ENCODE measurements around the gene SMAD3. TPM values are rescaled to one million over a fixed set of nuclear protein-coding genes. Genes with fewer than 3 reads are reported as not detected.
A peak's percentile ranks its signal among the peaks of the same experiment; 100 is the strongest.

Gene SMAD3
- total RNA-seq, 3 donors from 2014 or later = 22.5 to 44.6 (median 33.4) TPM

- Histone ChIP-seq H3K27ac (peak overlapping the region in 1 of 2 donors; percentile 27), H3K4me1 (no peaks in the 10 kb centered on the region)
Measured at GRCh38 chr15:67157521-67158252, 92.3 kb downstream of the SMAD3 start.

GRCh38 chr15:67158367-67158766 lies 93.0 kb downstream of the SMAD3 start:
- intact Hi-C loops (cut with DNase I; ENCODE audit: low total_unique reads) = no loop called here
- peak overlapping the region in 1 of 2 donors; percentile 27 for H3K27ac ChIP-seq
- DNase-seq (ENCODE audit: low spot score in 2 of 2) = no peak

More at GRCh38 chr15:67157521-67158252, 92.3 kb downstream of the SMAD3 start:
- Histone ChIP-seq H3K4me3 (no peak overlapping the region), H3K27me3 (no peaks in the 10 kb centered on the region), H3K9me3 (no peaks in the 10 kb centered on the region), H3K36me3 (no peaks in the 10 kb centered on the region)
- TF ChIP-seq POLR2A (IDR thresholded peaks at IDR 0.05) (no peak), CTCF (IDR thresholded peaks at IDR 0.05) (no peak), POLR2AphosphoS5 (IDR thresholded peaks at IDR 0.05) (no peak)
- DNase-seq (ENCODE audit: low spot score in 2 of 2) = no peak
- intact Hi-C loops (cut with DNase I; ENCODE audit: low total_unique reads) = no loop called here

DNA sequence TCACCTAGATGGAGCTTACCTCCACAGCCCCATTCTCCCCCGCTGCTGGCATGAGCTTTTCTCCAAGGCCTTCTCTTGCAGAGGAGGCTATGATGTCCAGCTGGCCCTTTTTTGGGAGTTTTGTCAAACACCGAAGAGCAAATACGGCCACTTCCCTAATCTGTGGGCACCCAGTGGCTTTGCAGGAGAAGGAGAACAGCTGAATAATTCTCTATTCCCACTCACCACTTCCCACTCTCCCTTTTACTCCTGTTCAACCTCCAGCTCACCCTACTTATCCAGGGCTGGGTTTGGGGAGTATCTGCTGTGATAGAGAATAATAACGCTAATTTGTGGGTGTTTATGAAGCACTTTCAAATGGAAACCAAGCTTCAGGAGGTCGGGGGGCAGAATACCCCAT lies 96.0 kb downstream of the SMAD3 start:
- DNase-seq (ENCODE audit: low spot score in 2 of 2) = no peak
- H3K27ac ChIP-seq = no peak overlapping the region
- H3K27me3 ChIP-seq = no peaks in the 10 kb centered on the region
- intact Hi-C loops (cut with DNase I; ENCODE audit: low total_unique reads) = no loop called here
- no peaks in the 10 kb centered on the region for H3K4me1 ChIP-seq
- H3K9me3 ChIP-seq = no peaks in the 10 kb centered on the region
- H3K36me3 ChIP-seq = no peaks in the 10 kb centered on the region
- TF ChIP-seq POLR2A (IDR thresholded peaks at IDR 0.05) (no peak), POLR2AphosphoS5 (IDR thresholded peaks at IDR 0.05) (no peak), CTCF (IDR thresholded peaks at IDR 0.05) (no peak)
- H3K4me3 ChIP-seq = no peak overlapping the region

More at GRCh38 chr15:67158367-67158766, 93.0 kb downstream of the SMAD3 start:
- H3K36me3 ChIP-seq = no peaks in the 10 kb centered on the region
- no peaks in the 10 kb centered on the region for H3K27me3 ChIP-seq
- TF ChIP-seq CTCF (IDR thresholded peaks at IDR 0.05) (no peak), POLR2A (IDR thresholded peaks at IDR 0.05) (no peak), POLR2AphosphoS5 (IDR thresholded peaks at IDR 0.05) (no peak)
- no peaks in the 10 kb centered on the region for H3K4me1 ChIP-seq
- H3K9me3 ChIP-seq = no peaks in the 10 kb centered on the region
- no peak overlapping the region for H3K4me3 ChIP-seq

DNA sequence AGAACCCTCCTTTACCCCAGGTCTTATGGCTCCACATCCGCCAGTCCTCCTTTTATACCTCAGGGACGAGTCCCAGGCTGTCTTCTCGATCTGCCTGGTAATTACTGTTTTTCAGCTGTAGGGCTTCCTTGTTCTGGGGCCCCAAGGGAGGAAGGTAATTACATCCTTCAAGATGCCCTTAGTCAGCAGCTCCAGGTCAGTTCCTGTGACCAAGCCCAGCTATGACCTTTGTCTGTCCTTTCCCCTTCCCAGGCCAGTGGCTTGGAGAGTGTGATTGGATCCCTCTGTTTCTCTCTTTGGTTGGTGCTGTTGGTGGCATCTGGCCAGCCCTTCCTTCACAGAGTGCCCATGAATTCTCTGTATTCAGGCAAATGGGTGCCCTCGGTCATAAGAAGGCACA lies 96.5 kb downstream of the SMAD3 start:
- no peaks in the 10 kb centered on the region for H3K4me1 ChIP-seq
- no peak overlapping the region for H3K4me3 ChIP-seq
- DNase-seq (ENCODE audit: low spot score in 2 of 2) = no peak
- peak overlapping the region in 1 of 2 donors; percentile 3 for H3K27ac ChIP-seq
- TF ChIP-seq POLR2A (IDR thresholded peaks at IDR 0.05) (no peak), CTCF (IDR thresholded peaks at IDR 0.05) (no peak), POLR2AphosphoS5 (IDR thresholded peaks at IDR 0.05) (no peak)
- H3K9me3 ChIP-seq = no peaks in the 10 kb centered on the region
- H3K27me3 ChIP-seq = no peaks in the 10 kb centered on the region
- intact Hi-C loops (cut with DNase I; ENCODE audit: low total_unique reads) = no loop called here
- no peaks in the 10 kb centered on the region for H3K36me3 ChIP-seq

- intact Hi-C loops (cut with DNase I; ENCODE audit: low total_unique reads) = no loop called here
- no peaks in the 10 kb centered on the region for H3K36me3 ChIP-seq
- no peaks in the 10 kb centered on the region for H3K27me3 ChIP-seq
- no peak overlapping the region for H3K27ac ChIP-seq
- no peaks in the 10 kb centered on the region for H3K4me1 ChIP-seq
- TF ChIP-seq CTCF (IDR thresholded peaks at IDR 0.05) = no peak
- no peak for TF ChIP-seq POLR2A (IDR thresholded peaks at IDR 0.05)
- TF ChIP-seq POLR2AphosphoS5 (IDR thresholded peaks at IDR 0.05) = no peak
- no peak for DNase-seq (ENCODE audit: low spot score in 2 of 2)
- no peak overlapping the region for H3K4me3 ChIP-seq
- H3K9me3 ChIP-seq = no peaks in the 10 kb centered on the region
Measured at GRCh38 chr15:67163180-67163579, 97.8 kb downstream of the SMAD3 start.
